NCI-H2196 treated with DMSO at 0.1 percent for 48 hours (cell line): ENCODE results near the gene HDAC4.
"Not testable (repeated sequence)": the region's sequence is repeated elsewhere in the genome, so short reads cannot be mapped to it uniquely, and the experiment has no call there.

Experiments
- DNase-seq: peaks from one replicate; lab custom pipeline; 2025; ENCODE audit not compliant: unreplicated experiment; lab: John Stamatoyannopoulos, UW

HDAC4 gene

DNA sequence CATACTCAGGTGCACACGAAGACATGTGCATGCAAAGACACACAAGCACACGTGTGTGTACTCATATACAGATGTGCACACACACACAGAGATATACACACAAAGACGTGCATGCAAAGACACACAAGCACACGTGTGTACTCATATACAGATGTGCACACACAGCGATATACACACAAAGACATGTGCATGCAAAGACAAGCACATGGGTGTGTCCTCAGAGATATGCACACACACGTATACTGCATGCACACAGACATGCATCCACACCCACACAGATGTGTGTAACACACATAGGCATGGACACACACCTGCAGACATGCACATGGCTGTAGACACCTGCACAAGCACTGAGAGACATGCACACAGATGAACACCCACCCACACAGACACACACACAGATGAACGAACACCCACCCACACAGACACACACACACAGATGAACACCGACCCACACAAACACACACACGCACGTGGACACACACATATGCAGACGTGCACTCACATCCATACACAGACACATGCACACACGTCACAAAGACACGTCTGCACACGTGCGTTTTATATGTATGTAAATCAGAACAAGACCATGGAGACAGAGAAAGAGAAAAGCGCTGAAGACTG lies 321.0 kb downstream of the HDAC4 start:
- no peak for DNase-seq

DNA sequence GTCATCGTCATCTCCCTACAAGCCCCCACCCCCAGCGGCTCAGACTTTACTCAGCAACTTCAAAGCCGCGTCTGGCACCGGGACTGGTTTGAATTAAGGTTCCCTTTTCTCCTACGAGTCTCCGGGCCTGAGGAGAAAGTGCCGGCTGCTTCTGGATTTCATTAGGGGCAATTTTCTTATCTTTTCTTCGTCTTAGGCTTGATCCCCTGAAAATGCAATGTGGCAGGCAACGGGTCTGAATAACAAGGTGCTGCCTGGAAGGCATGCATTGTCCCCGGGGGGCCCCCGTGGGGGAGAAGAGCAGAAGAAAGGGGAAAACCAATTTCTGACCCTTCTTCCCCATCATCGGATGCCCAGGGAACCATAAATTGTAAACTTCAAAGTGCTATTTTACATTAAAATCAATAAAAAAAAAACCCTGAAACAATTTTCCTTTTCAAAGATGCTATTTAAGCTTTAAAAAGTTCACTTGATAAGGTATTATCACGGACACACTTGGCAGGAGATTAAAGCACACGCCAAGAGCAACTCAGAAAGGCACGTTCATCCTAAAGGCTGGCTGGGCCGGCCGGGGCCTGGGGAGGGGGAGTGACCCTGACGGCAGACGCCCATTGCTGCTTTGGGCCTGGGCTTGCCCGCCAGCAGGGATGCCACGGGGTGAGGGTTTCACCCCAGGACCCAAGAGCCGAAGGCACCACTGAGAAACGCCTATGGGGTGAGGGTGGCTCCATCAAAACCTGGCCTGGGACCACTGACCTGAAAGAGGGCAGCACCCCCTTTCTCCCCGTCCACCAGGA lies 322.5 kb downstream of the HDAC4 start:
- no peak for DNase-seq

DNA sequence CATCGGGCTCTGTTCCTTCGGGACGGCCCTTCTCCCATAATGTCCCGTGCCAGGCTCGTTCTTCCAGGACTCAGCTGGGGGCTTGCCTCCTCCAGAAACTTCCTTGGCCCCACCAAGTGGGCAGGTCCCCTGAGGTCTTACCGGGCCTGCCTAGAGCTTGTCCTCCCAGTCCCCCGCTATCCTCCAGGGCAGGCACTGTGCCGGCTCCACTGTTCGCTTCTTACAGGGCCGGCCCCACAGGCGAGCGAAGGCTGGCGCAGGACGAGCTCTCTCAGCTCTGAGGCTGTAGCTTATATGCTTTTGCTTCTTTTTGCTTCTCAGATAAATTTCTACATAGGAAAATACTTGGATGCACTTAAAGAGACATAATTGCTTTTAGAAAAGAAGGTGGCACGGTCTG lies 323.6 kb downstream of the HDAC4 start:
- DNase-seq = no peak

DNA sequence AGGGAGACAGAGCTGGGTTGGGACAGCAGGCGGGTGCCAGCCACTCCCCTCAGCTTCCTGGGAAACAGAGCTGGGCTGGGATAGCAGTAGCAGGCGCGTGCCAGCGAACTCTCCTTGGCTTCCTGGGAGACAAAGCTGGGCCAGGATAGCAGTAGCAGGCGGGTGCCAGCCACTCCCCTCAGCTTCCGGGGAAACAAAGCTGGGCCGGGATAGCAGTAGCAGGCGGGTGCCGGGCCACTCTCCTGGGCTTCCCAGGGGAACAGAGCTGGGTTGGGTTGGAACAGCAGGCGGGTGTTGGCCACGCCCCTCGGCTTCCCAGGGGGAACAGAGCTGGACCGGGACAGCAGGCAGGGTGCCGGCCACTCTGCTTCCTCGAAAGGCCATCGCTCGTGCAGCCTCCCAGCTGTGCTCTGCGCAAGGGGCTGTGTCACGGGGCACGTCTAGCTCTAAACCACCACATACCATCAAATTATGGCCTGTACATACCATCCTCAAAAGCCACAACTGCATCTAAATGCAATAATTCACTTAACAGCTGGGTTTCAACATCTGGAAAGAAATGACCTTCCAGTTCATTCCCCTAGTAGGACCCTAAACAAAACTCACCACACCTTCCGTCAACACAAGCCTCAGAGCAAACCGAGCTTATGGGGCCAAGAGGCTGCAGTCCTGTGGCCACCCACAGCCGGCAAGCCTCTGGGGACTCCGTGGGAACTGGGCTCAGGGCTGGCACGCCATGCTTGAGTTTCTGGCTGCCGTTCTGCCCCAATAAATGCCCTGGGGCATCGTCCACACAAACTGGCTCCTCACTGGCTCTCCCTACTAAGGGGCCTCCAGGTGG lies 324.7 kb downstream of the HDAC4 start:
- DNase-seq = no peak

DNA sequence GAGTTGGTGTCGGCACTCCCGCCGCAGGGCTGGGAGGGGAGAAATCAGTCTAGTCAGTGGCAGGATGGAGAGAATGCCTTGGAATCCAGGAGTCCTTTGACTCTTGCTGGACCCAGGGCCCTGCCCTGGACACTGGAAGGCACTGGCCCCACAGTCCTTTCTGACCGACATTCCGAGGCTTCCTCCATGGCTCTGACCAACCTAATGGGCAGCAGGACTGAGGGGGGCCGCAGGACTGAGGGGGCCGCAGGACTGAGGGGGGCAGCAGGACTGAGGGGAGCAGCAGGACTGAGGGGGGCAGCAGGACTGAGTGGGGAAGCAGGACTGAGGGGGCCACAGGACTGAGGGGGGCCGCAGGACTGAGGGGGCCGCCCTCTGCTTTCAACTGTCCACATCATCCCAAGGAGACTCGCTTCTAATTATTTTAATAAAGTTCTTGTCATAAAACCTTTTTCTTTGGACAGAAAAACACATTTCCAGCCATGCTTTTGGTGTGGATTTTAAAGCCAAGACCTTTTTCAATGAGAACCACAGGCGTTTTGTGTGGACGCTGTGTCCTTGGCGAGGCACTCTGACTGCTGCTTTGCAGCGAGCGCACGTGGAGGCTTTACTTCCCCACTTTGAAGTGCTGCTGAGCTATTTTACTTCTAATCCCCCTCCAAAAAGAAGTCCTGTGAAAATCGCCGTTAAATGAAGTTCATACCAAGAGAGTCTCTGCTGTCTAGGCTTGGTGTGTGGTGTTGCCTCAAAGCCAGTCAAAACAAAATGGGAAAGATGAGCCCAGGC lies 326.9 kb downstream of the HDAC4 start:
- DNase-seq = no peak

DNA sequence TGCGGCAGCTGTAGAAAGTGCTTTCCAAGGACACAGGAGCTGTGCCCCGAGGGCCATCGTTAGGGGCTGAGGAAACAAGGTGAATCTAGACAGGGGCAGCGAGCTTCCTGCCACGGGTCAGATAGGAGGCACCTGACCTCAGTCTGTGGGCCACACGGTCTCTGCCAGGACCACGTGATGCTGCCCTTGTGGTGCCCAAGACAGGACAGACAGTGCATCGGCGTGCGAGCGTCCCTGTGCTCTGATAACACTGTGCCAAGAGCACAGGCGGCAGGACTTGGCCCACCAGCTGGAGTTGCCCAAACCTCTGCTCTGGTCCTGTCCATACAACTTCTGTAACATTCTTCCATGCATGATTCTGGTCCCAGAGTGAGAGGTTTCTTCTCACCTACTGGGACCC lies 327.6 kb downstream of the HDAC4 start:
- no peak for DNase-seq

DNA sequence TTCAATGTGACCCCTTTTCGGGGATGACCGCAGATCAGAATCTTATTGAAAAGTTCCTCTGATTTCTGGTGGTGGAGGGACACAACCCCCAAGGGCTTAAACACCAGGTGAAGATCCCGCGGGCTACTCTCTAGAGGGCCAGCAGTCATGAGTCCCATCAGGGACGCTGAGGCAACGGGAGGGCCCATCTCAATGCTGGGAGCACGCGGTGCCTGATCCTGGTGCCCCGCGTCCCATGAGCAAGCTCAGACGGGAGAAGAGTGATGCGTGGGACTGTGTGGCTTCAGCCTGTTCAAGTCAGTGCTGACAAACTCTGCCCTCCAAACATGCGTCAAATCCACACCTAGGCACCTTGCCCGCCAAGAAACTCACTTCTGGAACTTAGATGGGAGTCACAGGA lies 328.0 kb downstream of the HDAC4 start:
- no peak for DNase-seq

DNA sequence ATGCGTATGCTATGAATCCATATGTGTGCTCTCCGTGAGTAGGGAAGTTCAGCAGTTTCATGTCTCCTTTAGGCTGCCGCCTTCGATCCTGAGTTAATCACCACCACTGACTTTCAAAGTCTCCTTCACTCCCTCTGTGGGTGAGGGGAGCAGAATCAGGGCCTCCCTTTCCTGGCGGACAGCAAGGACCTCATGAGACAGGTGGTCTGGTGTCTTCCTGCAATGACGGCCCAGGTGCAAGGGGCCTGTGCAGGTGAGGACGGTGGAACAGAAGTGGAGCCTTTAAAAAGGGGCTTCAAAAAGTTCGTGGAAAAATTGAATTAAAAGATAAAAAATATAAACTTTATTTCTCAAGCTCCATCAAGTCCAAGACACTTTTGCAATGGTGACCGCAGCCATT lies 330.4 kb downstream of the HDAC4 start:
- DNase-seq = no peak

DNA sequence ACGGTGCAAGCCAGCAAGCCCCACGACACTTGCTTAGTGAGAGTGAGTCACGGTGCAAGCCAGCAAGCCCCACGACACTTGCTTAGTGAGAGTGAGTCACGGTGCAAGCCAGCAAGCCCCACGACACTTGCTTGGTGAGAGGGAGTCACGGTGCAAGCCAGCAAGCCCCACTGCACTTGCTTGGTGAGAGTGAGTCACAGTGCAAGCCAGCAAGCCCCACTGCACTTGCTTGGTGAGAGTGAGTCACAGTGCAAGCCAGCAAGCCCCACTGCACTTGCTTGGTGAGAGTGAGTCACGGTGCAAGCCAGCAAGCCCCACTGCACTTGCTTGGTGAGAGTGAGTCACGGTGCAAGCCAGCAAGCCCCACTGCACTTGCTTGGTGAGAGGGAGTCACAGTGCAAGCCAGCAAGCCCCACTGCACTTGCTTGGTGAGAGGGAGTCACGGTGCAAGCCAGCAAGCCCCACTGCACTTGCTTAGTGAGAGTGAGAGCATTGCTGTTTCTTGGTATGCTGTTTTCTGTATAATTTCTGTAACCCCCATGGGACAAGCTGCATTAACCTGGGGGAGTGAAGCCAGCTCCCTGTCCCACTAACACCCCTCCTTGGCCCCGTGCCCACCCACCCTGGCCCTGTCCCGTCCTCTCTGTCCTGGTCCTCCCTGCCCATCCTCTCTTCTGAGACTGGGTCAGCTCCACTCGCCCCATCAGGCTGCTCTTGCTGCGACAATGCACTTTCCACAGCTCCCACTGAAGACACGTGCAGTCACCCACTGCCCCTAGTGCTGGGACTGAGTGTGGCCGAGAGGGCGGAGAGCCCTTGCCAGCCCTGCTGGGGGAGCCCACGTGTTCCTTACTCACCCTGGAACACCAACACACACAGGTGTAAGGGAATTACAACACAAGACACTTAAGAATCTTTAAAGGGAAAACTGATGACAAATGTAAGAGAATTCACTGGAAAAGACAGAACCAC lies 331.2 kb downstream of the HDAC4 start:
- DNase-seq = not testable (repeated sequence)

DNA sequence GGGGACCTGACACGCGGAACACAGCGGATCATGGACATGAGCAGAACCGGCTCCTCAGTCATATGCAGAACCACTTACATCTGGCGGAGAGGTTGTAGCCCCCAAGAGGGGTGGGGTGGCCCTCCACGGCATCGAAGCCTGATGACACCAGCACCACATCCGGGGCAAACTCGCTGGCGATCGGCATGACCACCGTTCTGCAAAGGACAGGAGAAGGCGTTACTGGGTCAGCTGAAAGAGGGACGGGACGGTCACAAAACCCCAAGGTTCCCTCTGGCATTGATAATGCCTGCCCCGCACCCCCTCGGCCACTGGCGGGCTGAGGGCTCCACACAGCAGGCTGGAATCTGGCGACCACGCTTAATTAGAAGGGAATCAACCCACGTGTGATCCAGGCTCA lies 332.4 kb downstream of the HDAC4 start:
- no peak for DNase-seq

DNA sequence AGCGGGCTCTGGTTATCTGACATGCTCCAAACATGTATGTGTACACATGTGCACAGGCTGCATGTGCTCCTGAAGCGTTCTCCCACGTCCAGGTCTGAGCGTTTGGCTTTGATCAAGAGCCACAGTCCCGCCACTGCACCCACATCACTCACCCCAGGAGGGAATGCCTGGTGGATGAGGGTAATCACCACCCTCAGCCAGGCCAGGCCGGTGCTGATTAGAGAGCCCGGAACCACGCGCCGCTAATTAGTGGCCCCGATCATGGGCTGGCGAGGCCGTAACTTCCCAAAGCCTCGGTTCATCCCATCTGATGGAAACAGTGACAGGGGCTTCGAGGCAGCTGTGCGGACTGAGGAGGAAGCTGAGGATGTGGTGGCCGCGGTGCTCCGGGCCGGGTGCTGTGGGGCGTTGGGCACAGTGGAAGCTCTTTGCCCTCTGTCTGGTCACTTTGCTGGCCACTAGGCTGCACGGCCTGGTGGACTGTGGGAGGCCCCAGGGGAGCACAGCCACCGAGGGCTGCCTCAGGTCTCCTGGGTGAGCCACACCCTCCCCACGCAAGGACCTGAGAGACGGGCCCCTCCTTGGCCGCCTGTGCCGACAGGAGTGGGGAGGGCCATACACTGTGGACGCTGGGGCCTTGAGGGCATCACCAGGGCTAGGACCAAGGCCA lies 333.5 kb downstream of the HDAC4 start:
- DNase-seq = no peak

DNA sequence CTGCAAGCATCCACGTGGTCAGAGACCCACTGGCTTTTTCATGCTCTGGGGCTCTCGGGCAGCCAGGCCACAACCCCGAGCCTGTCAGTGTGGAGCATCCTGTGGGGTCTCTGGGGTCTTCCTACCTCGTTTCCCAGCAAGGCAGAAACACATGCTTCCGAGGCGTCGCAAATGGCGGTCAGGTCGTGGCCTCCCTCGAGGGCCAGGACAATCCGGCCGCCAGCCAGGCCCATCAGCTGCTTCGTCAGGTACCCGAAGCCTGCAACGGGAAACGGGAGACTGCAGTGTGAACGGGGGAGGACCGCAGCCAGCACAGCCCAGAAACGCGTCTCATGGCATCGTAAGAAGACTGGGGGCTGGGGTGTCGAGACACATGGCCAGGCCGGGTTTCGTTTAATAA lies 334.2 kb downstream of the HDAC4 start:
- no peak for DNase-seq

DNA sequence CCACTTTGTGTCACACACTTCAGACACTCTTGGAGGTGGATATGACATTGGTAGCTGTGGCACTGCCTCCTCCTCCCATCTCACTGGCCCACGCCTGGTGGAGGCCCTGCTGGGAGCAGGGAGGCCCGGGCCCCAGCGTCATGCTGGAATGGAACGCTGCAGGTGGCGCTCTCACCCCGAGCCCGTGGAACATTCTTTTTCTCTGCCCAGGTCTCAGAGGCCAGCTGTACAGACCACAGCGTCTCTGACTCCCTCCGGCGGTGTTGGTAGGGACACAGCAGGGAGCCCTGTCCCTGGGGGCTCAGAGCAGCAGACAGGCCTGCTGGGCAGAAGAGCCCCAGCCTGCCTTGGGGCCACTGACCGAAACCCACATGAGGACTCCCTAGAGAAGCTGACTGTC lies 334.9 kb downstream of the HDAC4 start:
- DNase-seq = no peak

DNA sequence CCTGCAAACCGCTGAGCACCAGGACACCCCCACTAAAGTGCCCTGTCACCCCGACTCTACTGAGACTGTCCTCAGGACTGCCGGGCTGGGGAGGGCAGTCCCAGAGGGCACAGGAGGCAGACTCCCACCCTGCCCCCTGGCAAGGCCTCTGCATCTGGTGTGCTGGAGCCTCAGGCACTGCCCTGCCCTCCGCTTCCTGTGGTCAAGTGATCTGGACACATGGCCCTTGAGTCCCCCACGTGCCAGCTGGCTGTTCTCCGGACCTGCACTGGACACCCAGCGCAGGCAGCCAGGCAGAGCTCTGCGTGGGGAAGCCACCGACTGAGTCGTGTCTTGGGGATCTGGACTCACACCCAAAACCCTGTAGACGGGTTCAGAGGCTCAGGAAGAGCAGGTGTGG lies 335.3 kb downstream of the HDAC4 start:
- no peak for DNase-seq

DNA sequence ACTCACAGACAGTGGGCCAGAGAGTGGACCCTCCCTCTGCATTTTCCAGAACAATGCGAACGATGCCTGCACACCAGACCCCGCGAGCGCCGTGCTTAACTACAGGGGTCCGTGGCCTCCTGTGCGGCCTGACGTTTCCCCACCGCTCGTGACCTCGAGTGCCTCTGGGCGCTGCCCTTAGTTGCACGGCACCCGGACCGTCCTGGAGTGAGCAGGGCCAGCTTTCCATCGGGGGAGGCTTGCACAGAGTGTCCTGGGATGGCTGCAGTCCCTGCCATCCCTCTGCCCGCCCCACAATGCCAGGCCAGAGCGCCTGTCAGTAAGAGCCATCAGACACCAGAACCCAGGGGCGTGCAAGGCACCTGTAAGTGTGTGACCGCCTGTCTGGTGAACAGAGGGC lies 335.9 kb downstream of the HDAC4 start:
- no peak for DNase-seq

DNA sequence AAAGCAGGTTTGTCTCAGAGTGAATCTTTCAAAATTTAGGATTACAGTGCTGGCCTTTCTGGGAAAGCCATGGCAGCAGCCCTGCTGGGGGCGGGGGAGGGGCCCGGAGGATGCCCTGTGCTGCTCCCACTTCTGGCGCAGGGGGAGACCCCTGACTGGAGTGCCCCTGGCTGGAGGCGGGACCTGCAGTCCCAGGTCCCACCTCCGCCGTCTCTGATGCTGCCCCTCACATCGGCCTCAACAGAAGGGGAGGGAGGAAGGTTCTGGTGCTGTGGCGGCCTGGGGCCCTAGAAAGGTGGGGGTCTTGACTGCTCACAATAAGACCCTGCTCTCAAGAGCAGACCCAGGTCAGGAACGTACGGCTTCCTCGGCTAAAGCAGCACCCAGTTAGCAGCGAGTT lies 336.6 kb downstream of the HDAC4 start:
- DNase-seq = no peak

DNA sequence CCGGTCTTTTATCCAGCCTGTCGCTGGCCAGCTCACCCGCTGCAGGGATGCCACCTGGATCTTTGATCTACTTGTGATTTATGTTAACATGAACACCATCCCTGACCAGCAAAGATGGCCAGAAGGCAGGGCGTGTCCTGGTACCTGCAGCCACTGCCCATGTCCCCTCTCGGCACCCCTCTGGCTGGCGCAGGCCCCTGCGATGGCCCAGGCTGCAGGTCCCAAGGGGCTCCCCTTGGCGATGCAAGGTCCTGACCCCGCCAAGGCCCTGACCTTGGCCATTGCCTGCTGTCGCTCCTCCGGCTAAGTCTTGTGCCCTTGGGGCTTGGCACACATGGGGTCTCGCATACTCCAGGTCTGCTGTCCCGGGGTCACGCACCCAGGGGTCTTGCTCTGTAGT lies 338.1 kb downstream of the HDAC4 start:
- DNase-seq = no peak

DNA sequence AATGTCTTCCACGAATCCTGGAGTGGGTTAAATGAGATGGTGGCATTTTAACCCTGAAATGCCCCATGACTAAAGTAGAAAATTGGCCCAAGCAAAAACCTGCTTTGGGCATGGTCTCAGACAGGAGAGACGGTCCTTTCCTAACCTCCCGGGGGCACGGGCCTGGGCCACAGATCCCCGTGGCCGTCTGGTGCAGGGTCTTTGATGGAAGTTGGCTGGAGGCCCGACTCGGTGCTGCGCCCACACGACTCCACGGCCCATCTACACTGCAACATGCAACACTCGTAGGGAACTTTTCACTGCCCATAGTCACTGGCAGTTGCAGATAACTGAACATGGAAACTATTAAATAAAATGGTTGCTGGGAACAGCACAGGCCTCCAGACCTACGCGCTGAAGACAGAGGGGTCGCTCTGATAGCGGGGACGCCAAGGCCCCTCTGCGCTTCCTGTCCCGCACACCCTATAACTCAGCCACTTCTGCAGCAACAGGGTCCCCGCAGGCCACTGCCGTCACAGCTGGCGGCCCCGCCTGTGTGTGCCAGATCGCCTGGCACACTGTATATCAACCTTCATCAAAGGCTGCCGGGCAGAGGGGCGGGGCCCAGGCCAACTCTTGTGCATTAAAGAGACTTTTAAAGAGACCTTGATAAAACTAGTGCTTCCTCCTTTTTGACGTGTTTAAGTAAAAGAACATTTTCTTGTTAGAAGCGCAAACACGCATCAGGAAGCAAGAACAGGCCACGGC lies 338.8 kb downstream of the HDAC4 start:
- no peak for DNase-seq

DNA sequence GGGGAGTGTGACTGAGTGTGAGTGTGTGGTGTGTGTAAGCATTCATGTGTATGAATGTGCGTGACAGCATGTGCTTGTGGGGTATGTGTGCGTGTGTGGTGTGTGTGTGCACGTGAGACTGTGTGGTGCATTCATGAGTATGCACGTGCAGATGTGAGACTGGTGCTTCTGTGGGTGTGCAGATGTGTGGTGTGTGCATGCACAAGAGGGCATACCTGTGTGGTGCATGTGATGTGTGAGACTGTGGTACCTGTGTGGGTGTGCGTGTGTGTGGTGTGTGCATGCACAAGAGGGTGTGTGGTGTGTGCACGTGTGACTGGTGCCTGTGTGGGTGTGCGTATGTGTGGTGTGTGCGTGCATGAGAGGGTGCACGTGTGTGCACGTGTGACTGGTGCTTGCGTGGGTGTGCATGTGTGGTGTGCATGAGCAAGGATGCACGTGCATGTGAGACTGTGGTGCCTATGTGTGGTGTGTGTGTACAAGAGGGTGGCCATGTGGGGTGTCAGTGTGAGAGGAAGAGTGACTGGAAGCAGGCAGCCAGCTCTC lies 339.6 kb downstream of the HDAC4 start:
- no peak for DNase-seq
